ENCODE results near the gene ADD3.

Gene ADD3

GRCh38 chr10:110051487-110051886, 43.7 kb downstream of the ADD3 start:
- TF ChIP-seq POLR2A (IDR thresholded peaks at IDR 0.05; ENCODE audit: extremely low read depth, insufficient read length) (no peak), CTCF (IDR thresholded peaks at IDR 0.05; ENCODE audit: low read depth, low read length) (no peak), MAX (IDR thresholded peaks at IDR 0.05; ENCODE audit: low read depth, low read length) (no peak), MYC (IDR thresholded peaks at IDR 0.05; ENCODE audit: low read depth, low read length) (no peak)
- no peak overlapping the region for H3K4me3 ChIP-seq (ENCODE audit: low read depth, low read length)
- DNase-seq (ENCODE audit: low read depth): no peak

- no peak for DNase-seq (ENCODE audit: low read depth)
- H3K4me3 ChIP-seq (ENCODE audit: low read depth, low read length): no peak overlapping the region
- TF ChIP-seq POLR2A (IDR thresholded peaks at IDR 0.05; ENCODE audit: extremely low read depth, insufficient read length) (no peak), CTCF (IDR thresholded peaks at IDR 0.05; ENCODE audit: low read depth, low read length) (no peak), MAX (IDR thresholded peaks at IDR 0.05; ENCODE audit: low read depth, low read length) (no peak), MYC (IDR thresholded peaks at IDR 0.05; ENCODE audit: low read depth, low read length) (no peak)
Observed at GRCh38 chr10:110052916-110053315, 45.1 kb downstream of the ADD3 start.

GRCh38 chr10:110056822-110057221, 49.0 kb downstream of the ADD3 start:
- DNase-seq (ENCODE audit: low read depth): no peak
- TF ChIP-seq MAX (IDR thresholded peaks at IDR 0.05; ENCODE audit: low read depth, low read length) (no peak), MYC (IDR thresholded peaks at IDR 0.05; ENCODE audit: low read depth, low read length) (no peak), POLR2A (IDR thresholded peaks at IDR 0.05; ENCODE audit: extremely low read depth, insufficient read length) (no peak), CTCF (IDR thresholded peaks at IDR 0.05; ENCODE audit: low read depth, low read length) (no peak)
- H3K4me3 ChIP-seq (ENCODE audit: low read depth, low read length): no peak overlapping the region

GRCh38 chr10:110057456-110057855, 49.7 kb downstream of the ADD3 start:
- TF ChIP-seq MYC (IDR thresholded peaks at IDR 0.05; ENCODE audit: low read depth, low read length) (no peak), POLR2A (IDR thresholded peaks at IDR 0.05; ENCODE audit: extremely low read depth, insufficient read length) (no peak), MAX (IDR thresholded peaks at IDR 0.05; ENCODE audit: low read depth, low read length) (no peak), CTCF (IDR thresholded peaks at IDR 0.05; ENCODE audit: low read depth, low read length) (no peak)
- DNase-seq (ENCODE audit: low read depth): no peak
- no peak overlapping the region for H3K4me3 ChIP-seq (ENCODE audit: low read depth, low read length)

GRCh38 chr10:110058212-110058611, 50.4 kb downstream of the ADD3 start:
- DNase-seq (ENCODE audit: low read depth): no peak
- no peak overlapping the region for H3K4me3 ChIP-seq (ENCODE audit: low read depth, low read length)
- no peak for TF ChIP-seq MYC (IDR thresholded peaks at IDR 0.05; ENCODE audit: low read depth, low read length)
- no peak for TF ChIP-seq MAX (IDR thresholded peaks at IDR 0.05; ENCODE audit: low read depth, low read length)
- TF ChIP-seq POLR2A (IDR thresholded peaks at IDR 0.05; ENCODE audit: extremely low read depth, insufficient read length): no peak
- TF ChIP-seq CTCF (IDR thresholded peaks at IDR 0.05; ENCODE audit: low read depth, low read length): no peak

- H3K4me3 ChIP-seq (ENCODE audit: low read depth, low read length): no peak overlapping the region
- no peak for DNase-seq (ENCODE audit: low read depth)
- TF ChIP-seq MAX (IDR thresholded peaks at IDR 0.05; ENCODE audit: low read depth, low read length) (no peak), MYC (IDR thresholded peaks at IDR 0.05; ENCODE audit: low read depth, low read length) (no peak), POLR2A (IDR thresholded peaks at IDR 0.05; ENCODE audit: extremely low read depth, insufficient read length) (no peak), CTCF (IDR thresholded peaks at IDR 0.05; ENCODE audit: low read depth, low read length) (no peak)
Observed at GRCh38 chr10:110059925-110060324, 52.1 kb downstream of the ADD3 start.

Data from NB4 (cell line).